DMS153 treated with DMSO at 0.1 percent for 48 hours (cell line): ENCODE measurements around the gene COMTD1.
A peak's percentile ranks its signal among the peaks of the same experiment; 100 is the strongest.
"Not testable (repeated sequence)": the region's sequence is repeated elsewhere in the genome, so short reads cannot be mapped to it uniquely, and the experiment has no call there.

ENCODE experiments used
- DNase-seq: peaks from one replicate; lab custom pipeline; 2025; ENCODE audit not compliant: unreplicated experiment; lab: John Stamatoyannopoulos, UW

COMTD1 gene

DNA sequence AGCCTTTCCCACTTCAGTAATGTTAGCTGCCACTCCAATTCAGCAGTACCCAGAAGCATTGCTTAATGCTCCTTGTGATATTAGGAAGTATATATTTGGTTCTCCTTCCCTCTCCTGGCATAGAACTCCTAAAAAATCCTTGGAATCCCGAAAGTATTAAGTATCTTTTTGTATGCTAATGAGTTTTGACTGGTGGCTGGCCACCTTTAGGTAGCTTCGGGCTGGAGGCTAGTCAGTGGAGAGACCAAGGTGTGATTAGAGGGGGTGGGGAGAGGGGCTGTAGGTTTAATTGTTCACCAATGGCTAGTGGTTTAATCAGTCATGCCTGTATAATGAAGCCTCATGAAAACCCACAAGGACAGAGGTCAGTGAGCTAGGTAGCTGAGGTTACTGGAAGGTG lies 12.2 kb downstream of the COMTD1 start:
- DNase-seq: no peak

DNA sequence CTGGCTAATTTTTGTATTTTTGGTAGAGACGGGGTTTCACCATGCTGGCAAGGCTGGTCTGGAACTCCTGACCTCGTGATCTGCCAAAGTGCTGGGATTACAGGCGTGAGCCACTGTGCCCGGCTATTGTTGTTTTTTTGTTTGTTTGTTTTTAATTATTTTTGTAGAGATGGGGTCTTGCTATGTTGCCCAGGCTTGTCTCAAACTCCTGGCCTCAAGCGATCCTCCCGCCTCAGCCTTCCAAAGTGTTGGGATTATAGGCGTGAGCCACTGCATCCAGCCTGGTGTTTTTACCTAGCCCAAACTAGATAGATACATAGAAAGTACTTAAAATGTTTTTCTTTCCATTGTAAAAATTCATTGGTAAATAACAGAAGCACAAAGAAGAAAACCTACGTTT lies 14.3 kb downstream of the COMTD1 start:
- DNase-seq: not testable (repeated sequence)

DNA sequence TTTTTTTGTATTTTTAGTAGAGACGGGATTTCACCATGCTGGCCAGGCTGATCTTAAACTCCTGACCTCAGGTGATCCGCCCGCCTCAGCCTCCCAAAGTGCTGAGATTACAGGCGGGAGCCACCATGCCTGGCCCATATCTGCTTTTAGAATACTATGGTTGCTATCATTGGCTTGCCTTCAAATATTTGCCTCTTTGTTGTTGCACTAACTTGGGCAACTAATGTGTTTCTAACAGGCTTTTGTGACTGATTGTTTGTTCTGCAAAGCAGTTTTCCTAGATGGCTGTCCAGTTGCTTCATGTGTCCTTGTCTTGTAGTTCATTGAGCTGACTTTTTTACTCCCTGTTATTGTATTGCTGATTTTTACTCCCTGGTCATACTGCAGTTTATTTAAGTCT lies 15.5 kb downstream of the COMTD1 start:
- no peak for DNase-seq

DNA sequence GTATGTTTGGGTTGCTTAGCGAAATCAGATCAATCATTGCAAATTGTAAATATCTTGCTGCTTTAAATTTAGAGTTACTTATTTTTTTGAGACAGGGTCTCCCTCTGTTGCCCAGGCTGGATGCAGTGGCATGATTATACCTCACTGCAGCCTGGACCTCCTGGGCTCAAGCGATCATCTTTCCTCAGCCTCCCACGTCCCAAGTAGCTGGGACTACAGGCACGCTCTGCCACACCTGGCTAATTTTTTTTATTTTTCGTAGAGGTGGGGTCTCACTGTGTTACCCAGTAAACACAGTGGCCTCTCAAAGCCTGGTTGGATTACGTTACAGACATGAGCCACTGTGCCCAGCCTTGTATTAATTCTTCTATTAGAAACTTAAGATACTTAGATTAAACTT lies 23.4 kb downstream of the COMTD1 start:
- no peak for DNase-seq

DNA sequence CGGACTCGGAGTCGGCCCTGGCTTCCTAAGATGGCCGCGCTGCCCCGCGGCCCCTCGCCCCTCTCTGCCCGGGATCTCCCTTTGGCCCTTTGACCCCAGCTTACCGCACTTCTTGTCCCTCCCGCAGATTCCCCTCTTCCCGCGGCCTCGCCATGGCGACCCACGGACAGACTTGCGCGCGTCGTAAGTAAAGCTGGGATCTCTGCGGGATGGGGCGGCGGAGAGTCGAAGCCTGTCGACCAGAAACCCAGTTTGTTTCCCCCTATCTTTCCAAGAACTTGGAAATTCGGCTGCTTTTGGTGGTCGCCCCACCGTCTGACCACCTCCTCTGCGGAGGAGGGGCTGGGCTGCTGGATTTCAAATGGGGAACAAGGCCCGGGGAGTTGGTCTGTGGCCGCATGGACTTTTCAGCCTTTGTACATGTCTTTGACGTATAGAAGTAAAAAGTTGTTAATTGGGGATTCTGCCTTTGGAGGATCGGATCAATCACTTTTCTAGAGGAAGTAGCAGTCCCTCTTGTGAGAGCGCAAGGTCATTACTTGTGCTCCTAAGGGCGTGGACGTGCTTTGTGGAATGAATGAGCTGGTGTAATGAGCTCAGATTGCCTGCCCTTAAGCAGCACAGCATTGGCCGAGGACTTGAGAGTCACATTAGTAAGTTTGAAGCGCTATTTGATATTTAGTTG lies 24.6 kb downstream of the COMTD1 start:
- no peak for DNase-seq

DNA sequence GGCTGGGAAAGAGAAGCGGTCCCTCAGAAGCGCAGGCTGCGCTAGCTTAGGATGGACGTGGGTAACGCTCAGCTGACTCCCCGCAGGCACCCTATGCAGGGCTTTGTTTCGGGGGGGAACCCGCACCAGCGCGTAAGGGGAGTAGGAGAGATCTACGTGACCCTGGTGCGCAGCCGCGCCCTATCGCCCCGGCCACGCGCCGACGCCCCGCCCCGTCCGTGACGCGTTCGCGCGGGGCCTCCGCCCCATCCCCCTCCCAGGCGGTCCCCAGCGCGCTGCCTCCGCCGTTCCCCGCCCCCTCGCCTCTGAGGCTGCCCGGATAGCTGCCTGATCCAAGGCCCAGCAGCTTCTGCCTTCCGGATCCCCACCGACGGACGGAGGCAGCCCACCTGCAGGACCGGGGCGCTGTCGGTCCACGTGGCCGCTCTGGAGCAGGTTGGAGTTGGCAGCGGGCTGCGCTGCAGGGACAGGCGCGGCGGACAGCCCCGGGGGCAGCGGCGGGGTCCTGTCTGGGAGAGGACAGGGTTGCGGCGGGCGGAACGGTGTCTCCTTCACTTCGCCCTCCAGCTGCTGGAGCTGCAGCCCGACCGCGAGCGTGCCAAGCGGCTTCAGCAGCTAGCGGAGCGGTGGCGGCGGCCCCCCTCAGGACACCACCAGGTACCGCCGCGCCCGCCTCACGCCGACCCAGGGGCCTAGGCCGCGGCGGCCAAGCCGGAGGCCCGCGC lies 25.3 kb downstream of the COMTD1 start, which contains the start of gene VDAC2:
VDAC2 (plus strand) TSS at position 515 of the 725 bp plus-strand sequence. CDS start 363 bp downstream, outside the sequence.
- peak; percentile 88 for DNase-seq

DNA sequence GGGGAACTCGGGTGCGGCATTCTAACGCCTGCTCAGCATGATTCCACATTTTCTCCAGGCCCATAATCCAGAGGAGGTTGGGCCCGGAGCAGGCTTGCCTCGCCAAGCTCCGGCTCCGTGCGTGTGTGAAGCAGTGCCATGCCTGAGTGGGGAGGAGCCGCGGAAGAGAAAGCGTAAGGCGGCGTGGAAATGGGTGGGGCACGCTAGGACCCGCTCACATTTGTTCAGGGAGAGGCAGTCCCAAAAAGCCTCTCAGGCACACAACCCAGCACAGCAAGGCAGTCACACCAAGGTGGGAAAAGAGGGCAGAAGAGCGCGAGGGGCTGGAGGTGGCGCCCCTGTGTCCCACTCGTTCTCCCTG lies 25.9 kb downstream of the COMTD1 start:
- peak; percentile 65 for DNase-seq

DNA sequence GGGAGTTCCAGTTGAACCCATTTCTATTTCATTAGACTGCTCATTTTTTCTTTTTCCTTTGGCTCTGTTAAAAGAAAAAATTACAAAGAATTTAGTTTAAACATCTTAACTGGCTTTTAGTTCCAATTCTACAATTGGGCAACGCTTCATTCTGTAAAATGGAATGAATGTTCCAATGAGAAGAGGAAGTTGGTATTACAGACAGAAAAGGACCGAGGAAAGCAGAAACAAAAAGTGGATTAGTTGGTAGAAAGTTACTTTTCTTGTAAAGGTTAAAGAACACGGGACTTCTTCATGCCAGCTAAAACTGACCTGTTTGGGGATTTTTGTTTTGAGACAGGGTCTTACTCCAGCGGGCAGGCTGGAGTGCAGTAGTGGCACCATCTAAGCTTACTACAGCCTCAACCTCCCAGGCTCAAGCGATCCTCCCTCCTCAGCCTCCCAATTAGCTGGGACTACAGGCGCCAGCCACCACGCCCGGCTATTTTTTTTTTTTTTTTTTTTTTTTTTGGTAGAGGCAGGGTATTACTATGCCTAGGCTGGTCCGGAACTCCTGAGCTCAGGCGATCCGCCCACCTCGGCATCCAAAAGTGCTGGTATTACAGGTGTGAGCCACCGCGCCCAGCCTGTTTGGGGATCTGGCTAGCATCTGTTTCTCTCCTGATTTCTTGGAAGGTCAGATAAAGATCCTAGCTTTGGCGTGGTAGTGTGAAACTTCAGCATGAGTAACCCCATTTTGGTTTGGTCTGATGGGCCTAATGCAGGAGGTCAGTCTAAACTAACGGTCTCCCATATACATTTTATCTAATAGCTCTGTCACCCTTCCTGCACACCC lies 26.5 kb downstream of the COMTD1 start:
- no peak for DNase-seq

DNA sequence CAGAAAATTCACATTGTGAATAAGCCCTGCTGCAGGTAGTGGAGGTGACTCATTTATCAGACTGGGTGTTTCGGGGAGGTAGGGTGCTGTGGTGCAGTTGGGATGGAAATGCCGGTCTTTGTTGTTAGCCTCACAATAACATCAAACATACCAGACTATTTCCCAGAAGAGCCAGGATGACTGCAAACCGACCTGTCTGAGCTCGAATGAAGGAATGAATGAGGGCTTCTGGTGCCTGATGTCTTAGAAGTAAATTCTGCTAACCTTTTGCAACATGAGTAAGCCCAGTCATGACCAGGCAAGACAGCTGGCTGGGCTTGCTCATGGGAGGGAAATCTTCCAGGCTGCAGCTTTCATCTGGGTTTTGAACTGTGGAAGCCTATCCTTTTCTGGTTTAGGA lies 27.6 kb downstream of the COMTD1 start:
- no peak for DNase-seq

DNA sequence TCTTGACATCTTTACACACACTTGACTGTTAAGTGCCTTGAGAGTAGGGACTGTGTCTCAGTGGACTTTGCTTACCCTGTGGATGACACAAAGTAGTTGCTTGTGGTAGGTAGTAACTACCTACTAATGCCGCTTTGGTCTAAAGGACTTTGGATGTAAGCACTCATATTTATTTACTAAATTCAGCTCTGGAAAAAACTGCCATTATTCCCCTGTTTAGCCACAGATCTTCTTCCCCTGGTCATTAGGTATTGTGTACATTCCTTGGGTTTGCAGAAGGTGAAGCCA lies 28.0 kb downstream of the COMTD1 start:
- DNase-seq: no peak

DNA sequence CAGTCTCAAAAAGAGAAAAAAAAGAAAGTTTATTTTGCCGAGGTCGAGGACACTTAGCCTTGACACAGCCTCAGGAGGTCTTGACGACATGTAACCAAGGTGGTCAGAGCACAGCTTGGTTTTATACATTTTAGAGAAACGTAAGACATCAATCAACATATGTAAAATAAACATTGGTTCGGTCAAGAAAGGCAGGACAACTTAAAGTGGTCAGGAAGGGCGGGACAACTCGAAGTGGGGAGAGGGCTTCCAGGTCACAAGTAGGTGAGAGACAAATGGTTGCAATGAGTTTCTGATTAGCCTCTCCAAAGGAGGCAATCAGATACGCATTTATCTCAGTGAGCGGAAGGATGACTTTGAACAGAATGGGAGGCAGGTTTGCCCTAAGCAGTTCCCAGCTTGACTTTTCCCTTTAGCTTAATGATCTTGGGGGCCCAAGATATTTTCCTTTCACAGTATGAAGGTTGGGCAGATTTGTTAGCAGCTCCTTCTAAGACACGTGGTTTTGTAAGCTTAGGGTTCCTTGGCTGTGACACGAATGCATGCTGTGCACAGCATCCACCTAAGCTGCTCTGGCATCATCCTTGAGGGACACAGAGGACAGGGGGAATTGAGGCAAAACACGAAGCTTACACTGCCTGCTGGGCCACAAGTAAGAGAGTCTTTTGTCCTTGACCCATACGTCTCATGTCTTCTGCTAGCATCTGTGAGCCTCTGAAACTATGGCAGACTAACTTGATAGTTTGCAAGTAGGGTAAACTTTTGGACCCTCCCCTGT lies 28.5 kb downstream of the COMTD1 start:
- DNase-seq: no peak

DNA sequence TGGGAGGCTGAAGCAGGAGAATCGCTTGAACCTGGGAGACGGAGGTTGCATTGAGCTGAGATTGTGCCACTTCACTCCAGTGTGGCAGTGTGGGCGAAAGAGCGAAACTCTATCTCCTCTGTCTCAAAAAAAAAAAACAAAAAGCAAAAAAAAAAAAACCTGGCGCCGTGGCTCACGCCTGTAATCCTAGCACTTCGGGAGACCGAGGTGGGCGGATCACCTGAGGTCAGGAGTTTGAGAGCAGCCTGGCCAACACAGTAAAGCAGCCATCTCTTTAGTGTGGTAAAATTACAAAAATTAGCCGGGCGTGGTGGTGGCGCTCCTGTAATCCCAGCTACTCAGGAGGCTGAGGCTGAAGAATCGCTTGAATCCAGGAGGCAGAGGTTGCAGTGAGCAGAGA lies 29.1 kb downstream of the COMTD1 start:
- DNase-seq: not testable (repeated sequence)

DNA sequence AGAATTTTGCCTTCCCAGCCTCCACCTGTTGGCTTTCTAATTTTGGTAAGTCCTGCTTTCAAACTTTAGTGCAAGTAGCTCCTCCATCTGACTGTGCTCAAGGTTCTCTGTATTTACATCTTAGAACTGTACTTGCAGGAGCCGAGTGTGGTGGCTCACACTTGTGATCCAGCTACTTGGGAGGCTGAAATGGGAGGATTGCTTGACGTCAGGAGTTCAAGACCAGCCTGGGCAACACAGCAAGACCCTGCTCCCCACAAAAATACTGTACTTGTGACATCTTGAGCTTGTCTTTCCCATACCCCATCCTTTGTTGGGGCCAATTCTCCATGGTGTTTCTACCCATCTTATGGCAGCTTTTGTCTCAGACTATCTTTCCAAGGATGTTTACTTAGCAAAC lies 29.8 kb downstream of the COMTD1 start:
- DNase-seq: no peak

DNA sequence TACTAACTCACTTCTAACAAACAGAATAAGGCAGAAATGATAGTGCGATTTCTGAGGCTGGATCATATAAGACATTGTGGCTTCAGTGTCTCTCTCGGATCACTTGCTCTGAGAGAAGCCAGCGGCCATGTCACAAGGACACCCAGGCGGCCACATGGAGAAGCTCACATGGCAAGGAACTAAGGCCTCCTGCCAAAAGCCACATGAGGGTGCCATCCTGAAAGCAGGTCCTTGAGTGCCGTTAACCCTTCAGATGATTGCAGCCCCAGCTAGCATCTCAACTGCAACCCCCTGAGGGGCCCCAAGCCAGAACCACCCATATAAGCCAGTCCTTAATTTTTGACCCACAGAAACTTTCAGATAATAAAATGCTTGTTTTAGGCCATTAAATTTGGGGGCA lies 32.0 kb downstream of the COMTD1 start:
- no peak for DNase-seq

DNA sequence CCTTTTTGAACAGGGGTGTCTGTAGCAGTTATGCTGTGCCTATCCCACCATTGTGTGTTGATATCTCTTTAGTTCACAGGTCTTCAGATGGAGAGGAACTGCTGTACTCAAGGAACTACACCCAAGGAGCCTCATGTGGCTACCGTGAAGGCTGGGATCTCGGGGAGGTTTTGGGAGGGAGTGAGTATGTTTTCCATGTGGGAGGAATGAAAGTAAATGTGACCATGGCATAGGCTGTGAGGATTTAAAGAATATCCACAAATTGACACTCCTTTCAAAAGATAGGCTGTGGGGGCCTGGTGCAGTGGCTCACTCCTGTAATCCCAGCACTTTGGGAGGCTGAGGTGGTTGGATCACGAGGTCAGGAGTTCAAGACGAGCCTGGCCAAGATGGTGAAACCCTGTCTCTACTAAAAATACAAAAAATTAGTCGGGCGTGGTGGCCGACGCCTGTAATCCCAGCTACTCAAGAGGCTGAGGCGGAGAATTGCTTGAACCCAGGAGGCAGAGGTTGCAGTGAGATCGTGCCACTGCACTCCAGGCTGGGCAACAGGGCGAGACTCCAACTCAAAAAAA lies 32.6 kb downstream of the COMTD1 start:
- DNase-seq: not testable (repeated sequence)

DNA sequence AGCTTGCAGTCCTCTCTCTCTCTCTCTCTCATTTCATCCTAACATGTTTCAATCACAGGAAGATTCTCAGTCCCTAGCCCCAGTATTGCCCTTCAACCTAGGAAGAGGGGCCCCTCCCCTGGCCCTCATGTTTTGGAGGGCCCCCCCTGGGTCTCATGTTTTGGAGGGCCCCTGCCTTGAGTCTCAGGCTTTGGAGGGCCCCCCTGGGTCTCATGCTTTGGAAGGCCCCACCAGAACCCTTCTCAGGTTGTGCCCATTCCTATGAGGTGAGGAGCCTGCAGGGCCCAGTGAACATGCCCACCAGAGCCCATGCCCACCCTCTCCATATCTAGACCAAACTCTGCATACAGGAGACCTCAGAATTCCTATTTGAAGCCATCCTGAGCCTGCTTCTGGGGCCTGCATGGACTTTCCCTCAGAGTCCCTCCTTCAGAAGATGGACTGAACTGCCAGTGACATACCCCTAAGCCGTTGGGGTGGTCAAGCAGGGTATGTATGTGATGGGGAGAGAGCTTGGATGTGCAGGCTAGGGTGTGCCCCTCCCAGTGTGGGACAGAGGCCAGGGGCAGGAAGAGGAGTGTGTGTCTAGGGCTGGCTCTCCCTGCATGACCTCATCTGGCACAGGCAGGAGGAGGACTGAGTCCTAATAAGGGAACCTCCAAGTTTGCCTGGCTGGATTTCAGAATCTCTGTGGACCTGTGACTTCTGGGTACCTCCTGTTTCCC lies 33.3 kb downstream of the COMTD1 start:
- no peak for DNase-seq

DNA sequence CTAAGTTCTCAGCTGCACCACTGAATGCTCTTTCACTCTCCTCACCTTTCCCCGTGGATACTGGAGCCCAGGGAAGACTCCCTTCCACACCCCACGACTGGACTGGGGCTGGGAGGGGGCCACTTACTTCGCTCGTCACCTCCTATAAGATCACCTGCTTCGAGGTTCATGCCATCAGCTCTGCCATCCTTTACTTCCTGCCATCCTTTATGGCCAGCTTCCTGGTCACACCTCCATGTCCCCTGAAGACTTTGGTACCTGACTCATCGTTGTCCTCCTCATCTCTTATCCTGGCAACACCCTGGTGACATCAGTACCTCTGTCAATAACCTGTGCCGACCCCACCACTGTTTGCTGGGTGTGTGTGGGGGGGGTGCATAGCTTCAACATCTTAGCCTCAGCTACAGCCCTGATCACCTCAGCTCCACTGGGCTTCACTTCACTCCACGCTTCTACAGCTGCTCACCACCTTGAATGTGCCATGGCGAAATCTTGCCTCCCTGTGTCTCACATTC lies 33.9 kb downstream of the COMTD1 start:
- no peak for DNase-seq

DNA sequence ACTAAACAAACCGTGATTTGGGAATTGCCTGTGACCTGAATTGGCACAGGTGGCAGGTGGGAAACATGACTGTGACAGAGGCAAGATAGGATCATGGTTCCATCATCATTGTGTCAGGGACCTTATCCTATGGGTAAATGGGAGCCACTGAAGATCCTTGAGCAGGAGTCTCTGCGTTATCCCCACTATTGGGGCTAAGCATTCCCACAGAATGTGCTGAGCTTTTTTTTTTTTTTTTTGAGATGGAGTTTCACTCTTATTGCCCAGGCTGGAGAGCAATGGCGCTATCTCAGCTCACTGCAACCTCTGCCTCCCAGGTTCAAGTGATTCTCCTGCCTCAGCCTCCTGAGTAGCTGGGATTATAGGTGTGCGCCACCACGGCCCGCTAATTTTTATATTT lies 35.8 kb downstream of the COMTD1 start:
- DNase-seq: not testable (repeated sequence)

DNA sequence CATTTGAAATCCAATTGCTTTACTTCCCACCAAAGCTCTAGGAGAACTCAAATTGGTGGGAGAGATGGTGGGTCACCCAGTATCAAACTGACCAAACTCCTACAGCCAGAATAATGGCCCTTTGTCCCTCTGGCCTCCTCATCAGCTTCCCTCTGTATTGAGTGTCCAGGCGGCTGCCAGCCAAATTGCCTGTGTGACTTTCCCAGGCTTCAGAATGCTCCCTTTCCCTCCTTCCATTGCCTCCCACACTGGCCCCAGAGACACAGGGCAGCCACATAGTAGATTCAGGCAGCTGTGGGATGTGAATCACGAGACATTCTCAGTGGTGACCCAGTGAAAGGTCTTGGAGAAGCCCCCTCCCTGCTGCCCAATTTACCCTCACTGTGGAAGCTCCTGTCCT lies 37.9 kb downstream of the COMTD1 start:
- no peak for DNase-seq

DNA sequence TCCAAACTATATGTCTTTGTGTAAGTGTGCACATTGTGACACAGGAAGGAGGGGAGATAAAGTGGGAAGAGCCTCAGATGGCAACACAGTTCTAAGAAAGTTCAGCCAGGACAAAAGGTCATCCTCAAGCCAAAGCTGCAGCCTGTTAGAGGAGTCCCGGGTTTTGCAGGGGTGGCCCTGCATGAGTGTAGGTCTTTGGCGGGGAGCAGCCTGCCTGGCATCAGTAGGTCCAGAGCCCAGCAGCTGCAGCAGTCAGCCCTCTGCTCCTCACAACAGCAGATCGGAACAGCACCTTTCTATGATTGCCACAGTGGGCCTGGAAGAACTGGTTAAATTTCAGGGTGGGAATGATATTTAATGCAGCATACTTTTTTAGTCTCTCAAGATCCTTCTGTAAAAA lies 38.7 kb downstream of the COMTD1 start:
- DNase-seq: no peak
